ENCODE data around the gene AOC3.
"Not testable (repeated sequence)": the region's sequence is repeated elsewhere in the genome, so short reads cannot be mapped to it uniquely, and the experiment has no call there.

Gene AOC3

GRCh38 chr17:42866631-42867575 lies 15.9 kb downstream of the AOC3 start:
- DNase-seq (ENCODE audit: low spot score) = no peak

DNA sequence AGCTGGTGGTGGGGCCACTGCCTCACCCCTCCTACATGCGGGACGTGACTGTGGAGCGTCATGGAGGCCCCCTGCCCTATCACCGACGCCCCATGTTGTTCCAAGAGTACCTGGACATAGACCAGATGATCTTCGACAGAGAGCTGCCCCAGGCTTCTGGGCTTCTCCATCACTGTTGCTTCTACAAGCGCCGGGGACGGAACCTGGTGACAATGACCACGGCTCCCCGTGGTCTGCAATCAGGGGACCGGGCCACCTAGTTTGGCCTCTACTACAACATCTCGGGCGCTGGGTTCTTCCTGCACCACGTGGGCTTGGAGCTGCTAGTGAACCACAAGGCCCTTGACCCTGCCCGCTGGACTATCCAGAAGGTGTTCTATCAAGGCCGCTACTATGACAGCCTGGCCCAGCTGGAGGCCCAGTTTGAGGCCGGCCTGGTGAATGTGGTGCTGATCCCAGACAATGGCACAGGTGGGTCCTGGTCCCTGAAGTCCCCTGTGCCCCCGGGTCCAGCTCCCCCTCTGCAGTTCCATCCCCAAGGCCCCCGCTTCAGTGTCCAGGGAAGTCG lies 16.8 kb downstream of the AOC3 start:
- DNase-seq (ENCODE audit: low spot score) = not testable (repeated sequence)

DNA sequence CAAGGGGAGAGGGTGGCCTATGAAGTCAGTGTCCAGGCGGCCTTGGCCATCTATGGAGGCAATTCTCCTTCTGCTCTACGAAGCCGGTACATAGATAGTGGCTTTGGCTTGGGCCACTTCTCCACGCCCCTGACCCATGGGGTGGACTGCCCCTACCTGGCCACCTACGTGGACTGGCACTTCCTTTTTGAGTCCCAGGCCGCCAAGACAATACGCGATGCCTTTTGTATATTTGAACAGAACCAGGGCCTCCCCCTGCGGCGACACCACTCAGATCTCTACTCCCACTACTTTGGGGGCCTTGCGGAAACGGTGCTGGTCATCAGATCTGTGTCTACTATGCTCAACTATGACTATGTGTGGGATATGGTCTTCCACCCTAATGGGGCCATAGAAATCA lies 17.3 kb downstream of the AOC3 start:
- no peak for DNase-seq (ENCODE audit: low spot score)

DNA sequence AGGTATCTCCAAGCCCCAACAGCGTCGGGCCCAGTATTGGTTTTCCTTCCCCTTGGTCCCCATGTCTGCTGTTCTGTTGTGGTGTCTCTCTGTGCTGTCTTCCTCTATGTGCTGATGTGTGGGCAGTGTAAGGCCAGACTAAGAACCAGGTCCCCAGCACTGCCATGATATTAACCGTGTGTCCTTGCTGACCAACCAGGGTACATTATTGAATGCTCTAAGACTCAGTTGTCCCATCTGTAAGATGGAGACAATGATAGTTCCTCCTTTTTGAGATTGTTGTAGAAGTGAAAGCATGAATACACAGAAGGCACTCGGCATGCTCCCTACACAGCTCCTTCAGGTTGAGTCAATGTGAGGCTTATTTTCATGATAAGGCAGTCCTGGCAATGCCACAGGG lies 20.6 kb downstream of the AOC3 start:
- DNase-seq (ENCODE audit: low spot score) = no peak

DNA sequence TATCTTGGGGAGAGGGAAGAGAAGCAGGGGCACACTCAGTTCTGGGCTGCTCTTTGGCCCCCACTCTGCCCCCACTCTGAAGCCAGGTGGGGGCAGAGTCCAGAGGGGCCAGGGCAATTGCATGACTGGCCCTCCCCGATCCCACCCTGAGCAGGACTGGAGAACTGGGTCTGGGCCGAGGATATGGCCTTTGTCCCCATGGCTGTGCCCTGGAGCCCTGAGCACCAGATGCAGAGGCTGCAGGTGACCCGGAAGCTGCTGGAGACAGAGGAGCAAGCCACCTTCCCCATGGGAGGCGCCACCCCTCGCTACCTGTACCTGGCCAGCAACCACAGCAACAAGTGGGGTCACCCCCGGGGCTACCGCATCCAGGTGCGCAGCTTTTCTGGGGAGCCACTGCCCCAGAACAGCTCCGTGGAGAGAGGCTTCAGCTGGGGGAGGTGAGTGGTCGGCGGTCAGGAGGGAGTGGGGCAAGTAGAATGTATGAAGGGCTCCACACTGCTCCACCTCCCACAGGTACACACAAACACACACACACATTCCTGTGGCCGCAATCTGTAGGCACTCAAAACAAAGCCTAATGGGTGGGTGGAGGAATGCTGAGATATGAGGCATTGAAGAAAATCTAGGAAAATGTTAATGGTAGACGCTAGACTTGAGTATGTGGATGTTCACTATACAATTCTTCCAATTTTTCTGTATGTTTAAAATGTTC lies 21.4 kb downstream of the AOC3 start:
- no peak for DNase-seq (ENCODE audit: low spot score)

- DNase-seq (ENCODE audit: low spot score) = no peak
Observed at GRCh38 chr17:42873315-42873714, 22.3 kb downstream of the AOC3 start.

DNA sequence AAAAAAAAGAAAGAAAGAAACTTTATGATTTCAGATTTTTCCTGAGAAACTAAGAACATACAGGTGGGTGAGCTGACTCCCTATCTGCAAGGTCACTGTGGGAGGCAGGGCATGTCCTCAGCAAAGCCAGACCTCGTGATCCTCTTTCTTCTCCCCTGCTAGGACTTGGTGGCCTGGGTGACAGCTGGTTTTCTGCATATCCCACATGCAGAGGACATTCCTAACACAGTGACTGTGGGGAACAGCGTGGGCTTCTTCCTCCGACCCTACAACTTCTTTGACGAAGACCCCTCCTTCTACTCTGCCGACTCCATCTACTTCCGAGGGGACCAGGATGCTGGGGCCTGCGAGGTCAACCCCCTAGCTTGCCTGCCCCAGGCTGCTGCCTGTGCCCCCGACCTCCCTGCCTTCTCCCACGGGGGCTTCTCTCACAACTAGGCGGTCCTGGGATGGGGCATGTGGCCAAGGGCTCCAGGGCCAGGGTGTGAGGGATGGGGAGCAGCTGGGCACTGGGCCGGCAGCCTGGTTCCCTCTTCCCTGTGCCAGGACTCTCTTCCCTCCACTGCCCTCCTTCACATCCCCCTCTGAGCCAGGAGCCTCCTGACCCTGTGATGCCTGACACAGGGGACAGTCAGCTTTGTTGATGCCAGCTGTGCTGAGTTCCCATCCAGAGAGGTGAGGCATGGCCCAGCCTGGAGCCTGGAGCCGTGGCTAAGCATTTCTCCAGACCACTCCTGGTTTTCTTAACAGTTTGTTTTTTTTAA lies 23.1 kb downstream of the AOC3 start:
- DNase-seq (ENCODE audit: low spot score) = not testable (repeated sequence)

DNA sequence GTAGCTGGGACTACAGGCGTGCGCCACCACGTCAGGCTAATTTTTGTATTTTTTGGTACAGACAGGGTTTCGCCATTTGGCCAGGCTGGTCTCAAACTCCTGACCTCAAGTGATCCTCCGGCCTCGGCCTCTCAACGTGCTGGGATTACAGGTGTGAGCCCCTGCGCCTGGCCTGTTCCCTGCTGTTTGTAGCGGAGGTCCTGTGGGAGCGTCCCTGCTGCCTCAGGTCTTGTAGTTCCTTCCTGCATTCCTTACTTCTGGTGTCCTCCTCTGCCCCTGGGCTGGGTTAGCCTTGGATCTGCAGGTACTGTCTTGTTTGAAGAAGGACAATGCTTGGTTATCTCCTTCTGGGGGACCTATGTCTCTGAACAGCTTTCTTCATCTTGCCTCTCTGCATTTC lies 26.0 kb downstream of the AOC3 start:
- DNase-seq (ENCODE audit: low spot score) = no peak

DNA sequence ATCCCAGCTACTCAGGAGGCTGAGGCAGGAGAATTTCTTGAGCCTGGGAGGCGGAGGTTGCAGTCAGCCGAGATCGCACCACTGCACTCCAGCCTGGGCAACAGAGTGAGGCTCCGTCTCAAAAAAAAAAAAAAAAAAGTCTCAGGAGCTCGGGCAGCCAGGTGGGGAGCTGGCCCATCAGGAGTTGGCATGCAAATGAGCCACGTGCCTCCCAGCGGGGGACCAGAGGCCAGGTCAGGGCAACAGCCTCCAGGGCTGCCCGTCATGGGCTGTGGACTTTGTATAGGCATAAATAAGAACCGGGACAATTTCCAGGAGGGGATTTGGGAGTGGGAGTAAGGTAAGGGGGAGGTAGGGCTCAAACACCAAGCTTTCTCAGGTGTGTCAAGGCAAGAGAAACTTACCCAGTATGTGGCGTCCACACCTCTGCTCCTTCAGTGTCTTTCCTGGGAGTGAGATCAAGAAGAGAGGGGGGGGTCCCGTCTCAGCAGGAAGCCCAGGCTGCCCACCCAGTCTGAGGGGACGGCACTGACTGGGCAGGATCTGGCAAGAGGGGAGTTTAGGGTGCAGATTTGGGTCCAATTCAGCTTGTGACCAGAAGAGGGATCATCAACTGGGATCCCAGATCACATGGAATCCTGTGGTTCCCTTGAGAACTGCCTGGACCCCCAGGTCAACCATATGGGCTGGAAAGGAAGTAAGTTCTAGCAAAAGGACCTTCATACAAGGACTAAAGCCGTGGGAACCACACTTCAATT lies 27.3 kb downstream of the AOC3 start:
- DNase-seq (ENCODE audit: low spot score) = no peak

DNA sequence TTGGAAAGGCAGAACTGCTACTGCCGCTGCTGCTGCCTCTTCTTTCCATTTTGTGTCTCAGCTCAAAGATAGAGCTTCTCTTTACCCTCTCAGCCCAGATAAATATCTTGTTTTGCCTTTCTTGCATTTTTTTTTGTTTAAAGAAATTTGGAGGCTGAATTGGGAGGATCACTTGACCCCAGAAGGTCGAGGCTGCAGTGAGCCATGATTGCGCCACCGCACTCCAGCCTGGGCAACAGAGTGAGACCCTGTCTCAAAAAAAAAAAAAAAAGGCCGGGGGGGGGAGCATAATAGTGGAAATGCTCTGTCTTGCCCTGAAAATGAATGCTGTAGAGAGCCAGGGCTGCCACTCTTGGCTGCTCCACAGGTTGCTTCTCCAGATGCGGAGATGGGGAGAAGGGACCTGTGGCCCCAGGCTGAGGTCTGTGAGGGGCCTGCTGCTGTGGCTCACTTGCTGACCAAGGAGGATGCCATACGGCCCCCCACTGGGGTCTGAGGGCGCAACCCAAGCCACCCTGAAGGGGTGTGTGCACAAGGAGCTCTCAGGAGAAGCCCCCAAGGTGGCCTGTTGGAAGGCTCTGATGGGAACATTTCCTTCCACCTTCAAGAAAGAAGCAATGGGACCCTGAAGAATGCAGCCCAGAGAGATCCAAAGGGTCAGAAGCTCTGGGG lies 28.1 kb downstream of the AOC3 start:
- DNase-seq (ENCODE audit: low spot score) = no peak

DNA sequence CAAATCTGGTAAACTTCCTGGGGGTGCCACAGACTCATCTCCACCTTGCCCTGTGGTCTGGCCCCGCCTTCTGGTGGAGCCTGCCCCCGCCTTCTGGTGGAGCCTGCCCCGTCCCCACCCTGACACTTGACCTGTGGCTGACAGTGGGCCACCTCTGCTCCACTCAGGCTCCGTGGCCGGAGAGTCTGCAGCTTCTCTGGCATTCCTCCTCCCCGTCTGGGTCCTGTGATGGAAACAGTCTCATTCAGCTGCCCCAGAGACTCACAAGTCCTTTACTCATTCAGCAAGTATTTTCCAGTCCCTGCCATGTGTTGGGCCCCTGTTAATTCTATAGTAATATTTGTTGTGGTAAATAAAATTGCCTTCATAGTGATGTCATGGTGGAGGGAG lies 28.6 kb downstream of the AOC3 start:
- no peak for DNase-seq (ENCODE audit: low spot score)

DNA sequence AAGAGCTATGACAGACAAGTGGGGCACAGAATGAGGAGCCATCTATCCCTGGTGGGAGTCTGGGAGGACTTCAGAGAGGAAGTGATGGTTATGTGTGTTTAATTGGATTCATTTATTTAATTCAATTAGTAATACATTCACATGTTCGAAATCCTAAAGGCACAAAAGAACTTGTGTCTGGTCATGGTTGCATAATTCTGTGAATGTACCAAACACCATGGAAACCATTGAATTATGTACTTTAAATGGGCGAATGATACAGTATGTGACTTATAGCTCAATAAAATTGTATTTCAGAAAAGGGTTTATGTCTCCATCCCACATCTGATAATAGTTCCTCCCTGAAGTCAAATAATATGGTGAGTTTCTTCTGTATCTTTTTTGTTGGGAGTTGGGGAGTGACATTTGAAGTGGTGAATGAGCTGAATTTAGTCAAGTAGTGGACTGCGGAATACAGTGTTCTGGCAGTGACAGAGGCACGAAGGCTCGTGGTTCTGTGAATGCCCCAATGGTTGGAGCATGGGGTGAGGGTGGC lies 29.8 kb downstream of the AOC3 start:
- DNase-seq (ENCODE audit: low spot score) = no peak

GRCh38 chr17:42881706-42882105 lies 30.7 kb downstream of the AOC3 start:
- DNase-seq (ENCODE audit: low spot score) = not testable (repeated sequence)

GRCh38 chr17:42882166-42882565 lies 31.2 kb downstream of the AOC3 start:
- no peak for DNase-seq (ENCODE audit: low spot score)

GRCh38 chr17:42883802-42884558 lies 33.0 kb downstream of the AOC3 start:
- DNase-seq (ENCODE audit: low spot score) = no peak

DNA sequence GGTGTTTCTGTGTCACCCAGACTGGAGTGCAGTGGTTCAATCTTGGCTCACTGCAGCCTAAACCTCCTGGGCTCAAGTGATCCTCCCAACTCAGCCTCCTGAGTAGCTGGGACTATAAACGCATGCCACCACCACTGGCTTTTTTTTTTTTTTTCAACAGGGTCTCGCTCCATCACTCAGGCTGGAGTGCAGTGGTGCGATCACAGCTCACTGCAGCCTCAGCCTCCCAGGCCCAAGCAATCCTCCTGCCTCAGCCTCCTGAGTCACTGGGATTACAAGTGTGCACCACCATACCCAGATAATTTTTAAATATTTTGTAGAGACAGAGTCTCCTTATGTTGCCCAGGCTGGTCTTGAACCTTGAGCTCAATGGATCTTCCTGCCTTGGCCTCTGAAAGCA lies 34.8 kb downstream of the AOC3 start:
- not testable (repeated sequence) for DNase-seq (ENCODE audit: low spot score)

DNA sequence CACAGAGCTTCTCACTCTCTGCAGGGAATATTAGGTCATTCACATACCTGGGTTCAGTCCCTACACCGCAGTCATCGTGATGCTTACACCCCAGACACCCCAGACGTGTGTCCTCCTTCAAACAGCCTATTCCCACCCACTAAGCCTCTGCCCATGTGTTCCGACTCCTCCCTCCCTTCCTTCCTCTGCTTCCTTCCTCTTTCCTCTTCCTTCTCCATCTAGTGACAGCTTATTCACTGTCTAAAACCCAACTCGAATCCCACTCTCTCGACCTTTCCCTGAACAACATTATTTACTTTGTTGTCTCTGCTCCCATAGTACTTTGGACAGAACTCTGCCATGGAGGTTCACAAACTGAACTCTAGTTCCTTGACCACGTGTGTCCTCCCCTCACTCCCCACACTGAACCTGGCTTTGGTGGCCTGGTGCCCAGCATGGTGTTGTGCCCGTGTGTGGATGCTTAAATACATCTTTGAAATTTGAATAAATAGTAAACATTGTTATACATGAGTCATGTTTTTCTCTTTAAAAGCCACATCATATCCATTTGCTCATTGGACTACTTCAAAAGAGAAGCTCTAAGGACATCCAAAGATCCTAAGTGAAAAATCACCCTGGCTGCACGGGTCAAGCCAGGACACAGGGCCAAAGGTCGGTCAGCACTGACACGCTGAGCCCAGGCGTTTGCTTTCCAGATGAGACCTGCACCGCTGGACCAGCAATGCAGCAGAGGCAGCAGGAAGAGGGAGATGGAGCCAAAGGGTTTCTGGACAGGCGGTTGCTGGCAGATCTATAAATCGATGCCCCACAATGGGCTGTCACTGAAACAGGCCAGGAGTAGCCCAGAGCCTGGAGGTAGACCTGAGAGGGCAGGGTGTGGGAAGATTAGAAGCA lies 35.5 kb downstream of the AOC3 start:
- no peak for DNase-seq (ENCODE audit: low spot score)

DNA sequence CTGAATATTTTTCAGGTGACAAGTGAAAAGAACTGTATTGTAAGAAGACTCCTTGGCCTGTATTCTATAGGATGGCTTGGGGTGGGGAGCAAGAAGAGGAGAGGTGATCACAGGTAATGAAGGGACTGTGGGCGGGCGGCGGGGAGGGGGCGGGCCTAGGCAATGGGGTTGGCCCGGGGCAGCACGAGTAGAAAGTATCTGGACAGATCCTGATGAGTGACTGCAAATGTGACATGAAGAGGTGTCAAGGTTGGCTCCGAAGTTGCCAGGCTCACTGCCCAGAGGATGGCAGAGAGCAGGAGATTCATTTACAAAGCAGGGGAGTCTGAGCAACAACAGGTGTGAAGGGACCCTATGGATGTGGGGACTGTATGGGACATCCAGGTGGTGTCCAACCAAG lies 38.8 kb downstream of the AOC3 start:
- DNase-seq (ENCODE audit: low spot score) = no peak

All from D341Med (cell line).